Activated T-cell treated with anti-CD3 and anti-CD28 coated beads, Interleukin-2, amount 50 U/mL, for 24 hours (primary cell): ENCODE measurements around the gene PEX7.
A peak's percentile ranks its signal among the peaks of the same experiment; 100 is the strongest.

Experiments
- DNase-seq: peaks from one replicate; pipeline ENCODE4 v3.0.0-alpha.2; 2020
- H3K27ac Mint-ChIP-seq: 2 replicates; pipeline ENCODE4 v1.8.0; 2020; ENCODE audit warnings: mild to moderate bottlenecking, mixed read lengths
- H3K27me3 Mint-ChIP-seq: 2 replicates; pipeline ENCODE4 v1.8.0; 2020; ENCODE audit warnings: mixed read lengths
- H3K36me3 Mint-ChIP-seq: 2 replicates; pipeline ENCODE4 v1.8.0; 2020; ENCODE audit warnings: low read depth, mixed read lengths
- H3K4me1 Mint-ChIP-seq: 2 replicates; pipeline ENCODE4 v1.8.0; 2020; ENCODE audit warnings: low read depth, mixed read lengths
- H3K4me3 Mint-ChIP-seq: 2 replicates; pipeline ENCODE4 v1.8.0; 2020; ENCODE audit warnings: mild to moderate bottlenecking, moderate library complexity, mixed read lengths
- H3K9me3 Mint-ChIP-seq: 2 replicates; pipeline ENCODE4 v1.8.0; 2020; ENCODE audit warnings: mixed read lengths

The PEX7 gene

GRCh38 chr6:136822376-136823127 is at the start of gene PEX7:
TSS of gene PEX7 (plus strand) at chr6:136822592. CDS start at chr6:136822666, 74 bp downstream.
- Mint-ChIP-seq H3K27me3 (peaks cover 3% of the 10 kb centered on the region), H3K36me3 (peaks cover 41% of the 10 kb centered on the region), H3K27ac (peak within 1 kb of the TSS; percentile 94), H3K4me1 (peaks cover 39% of the 10 kb centered on the region), H3K4me3 (peak within 1 kb of the TSS; percentile 87), H3K9me3 (no peaks in the 10 kb centered on the region)
- DNase-seq = peak; percentile 95

- peaks cover 52% of the 10 kb centered on the region for H3K4me1 Mint-ChIP-seq
- peak overlapping the region; percentile 33 for H3K27ac Mint-ChIP-seq
Observed at GRCh38 chr6:136772685-136773472, 49.5 kb upstream of the PEX7 start.

GRCh38 chr6:136773473-136773796 is 49.0 kb upstream of the PEX7 start:
- Mint-ChIP-seq H3K9me3 (no peaks in the 10 kb centered on the region), H3K27ac (peak overlapping the region; percentile 17), H3K4me3 (no peak overlapping the region), H3K4me1 (peaks cover 48% of the 10 kb centered on the region), H3K27me3 (no peaks in the 10 kb centered on the region), H3K36me3 (no peaks in the 10 kb centered on the region)
- no peak for DNase-seq

More at GRCh38 chr6:136772685-136773472, 49.5 kb upstream of the PEX7 start:
- peaks cover 3% of the 10 kb centered on the region for H3K9me3 Mint-ChIP-seq
- no peak for DNase-seq
- no peaks in the 10 kb centered on the region for H3K36me3 Mint-ChIP-seq
- H3K4me3 Mint-ChIP-seq = no peak overlapping the region
- H3K27me3 Mint-ChIP-seq = no peaks in the 10 kb centered on the region

GRCh38 chr6:136774228-136775041 is 48.0 kb upstream of the PEX7 start:
- H3K4me1 Mint-ChIP-seq = peaks cover 46% of the 10 kb centered on the region
- H3K27ac Mint-ChIP-seq = peak overlapping the region; percentile 2
- H3K27me3 Mint-ChIP-seq = no peaks in the 10 kb centered on the region
- H3K4me3 Mint-ChIP-seq = no peak overlapping the region
- no peak for DNase-seq
- no peaks in the 10 kb centered on the region for H3K9me3 Mint-ChIP-seq
- H3K36me3 Mint-ChIP-seq = no peaks in the 10 kb centered on the region

GRCh38 chr6:136775081-136775480 is 47.3 kb upstream of the PEX7 start:
- H3K9me3 Mint-ChIP-seq = no peaks in the 10 kb centered on the region
- H3K4me1 Mint-ChIP-seq = peaks cover 50% of the 10 kb centered on the region
- no peak overlapping the region for H3K27ac Mint-ChIP-seq
- DNase-seq = no peak
- H3K4me3 Mint-ChIP-seq = no peak overlapping the region
- H3K27me3 Mint-ChIP-seq = no peaks in the 10 kb centered on the region
- H3K36me3 Mint-ChIP-seq = no peaks in the 10 kb centered on the region

GRCh38 chr6:136775548-136775947 is 46.8 kb upstream of the PEX7 start:
- Mint-ChIP-seq H3K9me3 (no peaks in the 10 kb centered on the region), H3K4me1 (peaks cover 50% of the 10 kb centered on the region), H3K27me3 (no peaks in the 10 kb centered on the region), H3K4me3 (no peak overlapping the region), H3K27ac (no peak overlapping the region), H3K36me3 (no peaks in the 10 kb centered on the region)
- DNase-seq = no peak

- no peaks in the 10 kb centered on the region for H3K9me3 Mint-ChIP-seq
- H3K27me3 Mint-ChIP-seq = no peaks in the 10 kb centered on the region
- H3K4me1 Mint-ChIP-seq = peaks cover 49% of the 10 kb centered on the region
- H3K27ac Mint-ChIP-seq = no peak overlapping the region
- no peak overlapping the region for H3K4me3 Mint-ChIP-seq
- DNase-seq = no peak
- H3K36me3 Mint-ChIP-seq = peaks cover 5% of the 10 kb centered on the region
Observed at GRCh38 chr6:136777651-136778050, 44.7 kb upstream of the PEX7 start.

- peaks cover 50% of the 10 kb centered on the region for H3K4me1 Mint-ChIP-seq
- H3K36me3 Mint-ChIP-seq = peaks cover 16% of the 10 kb centered on the region
- H3K27me3 Mint-ChIP-seq = no peaks in the 10 kb centered on the region
- H3K27ac Mint-ChIP-seq = no peak overlapping the region
- DNase-seq = no peak
- no peak overlapping the region for H3K4me3 Mint-ChIP-seq
- H3K9me3 Mint-ChIP-seq = no peaks in the 10 kb centered on the region
Observed at GRCh38 chr6:136779682-136780081, 42.7 kb upstream of the PEX7 start.

- Mint-ChIP-seq H3K4me1 (peaks cover 50% of the 10 kb centered on the region), H3K27me3 (no peaks in the 10 kb centered on the region), H3K4me3 (no peak overlapping the region), H3K27ac (no peak overlapping the region), H3K36me3 (peaks cover 18% of the 10 kb centered on the region), H3K9me3 (no peaks in the 10 kb centered on the region)
- DNase-seq = no peak
Observed at GRCh38 chr6:136780972-136781371, 41.4 kb upstream of the PEX7 start.

- DNase-seq = no peak
- Mint-ChIP-seq H3K36me3 (peaks cover 18% of the 10 kb centered on the region), H3K4me3 (no peak overlapping the region), H3K27ac (peak overlapping the region; percentile 87), H3K27me3 (no peaks in the 10 kb centered on the region), H3K9me3 (no peaks in the 10 kb centered on the region), H3K4me1 (peaks cover 58% of the 10 kb centered on the region)
Observed at GRCh38 chr6:136782021-136782770, 40.2 kb upstream of the PEX7 start.

- Mint-ChIP-seq H3K9me3 (no peaks in the 10 kb centered on the region), H3K4me3 (no peak overlapping the region), H3K27ac (peak overlapping the region; percentile 71), H3K4me1 (peaks cover 66% of the 10 kb centered on the region), H3K27me3 (no peaks in the 10 kb centered on the region), H3K36me3 (peaks cover 18% of the 10 kb centered on the region)
- DNase-seq = no peak
Observed at GRCh38 chr6:136783021-136783420, 39.4 kb upstream of the PEX7 start.

- Mint-ChIP-seq H3K9me3 (no peaks in the 10 kb centered on the region), H3K4me3 (peak overlapping the region; percentile 55), H3K27me3 (no peaks in the 10 kb centered on the region), H3K4me1 (peaks cover 72% of the 10 kb centered on the region), H3K36me3 (peaks cover 18% of the 10 kb centered on the region), H3K27ac (peak overlapping the region; percentile 71)
- no peak for DNase-seq
Observed at GRCh38 chr6:136783495-136784270, 38.7 kb upstream of the PEX7 start.

GRCh38 chr6:136784271-136784664 is 38.1 kb upstream of the PEX7 start:
- H3K27ac Mint-ChIP-seq = peak overlapping the region; percentile 71
- no peak for DNase-seq
- peaks cover 18% of the 10 kb centered on the region for H3K36me3 Mint-ChIP-seq
- no peaks in the 10 kb centered on the region for H3K27me3 Mint-ChIP-seq
- H3K4me1 Mint-ChIP-seq = peaks cover 75% of the 10 kb centered on the region
- H3K4me3 Mint-ChIP-seq = peak overlapping the region; percentile 55
- H3K9me3 Mint-ChIP-seq = no peaks in the 10 kb centered on the region
